NB4 (cell line): Measurements from ENCODE around the gene COL2A1.
A peak's percentile ranks its signal among the peaks of the same experiment; 100 is the strongest.

Experiments used
- CTCF ChIP-seq: IDR thresholded peaks from one replicate; pipeline ENCODE4 v1.5.1; 2012; ENCODE audit warnings: low read depth, low read length
- MAX ChIP-seq: IDR thresholded peaks from 2 replicates; pipeline ENCODE4 v1.6.1; 2011; ENCODE audit warnings: low read depth, low read length
- MYC ChIP-seq: IDR thresholded peaks from 2 replicates; pipeline ENCODE4 v1.6.1; 2011; ENCODE audit warnings: low read depth, low read length
- POLR2A ChIP-seq: IDR thresholded peaks from 2 replicates; pipeline ENCODE4 v1.6.1; 2011; ENCODE audit warnings: mild to moderate bottlenecking; ENCODE audit not compliant: insufficient read length; ENCODE audit errors: extremely low read depth

GRCh38 chr12:47990351-47991105 lies 13.7 kb downstream of the COL2A1 start:
- TF ChIP-seq CTCF, result no peak
- TF ChIP-seq POLR2A, result no peak
- TF ChIP-seq MYC, result no peak
- peak; percentile 80 for TF ChIP-seq MAX
